HepG2 (cell line): ENCODE data around the gene TELO2.

Experiments
- ARNTL ChIP-seq: sonication (generic); formaldehyde crosslinking; IDR thresholded peaks from 2 replicates; pipeline ENCODE4 v1.4.0; 2020; ENCODE audit warnings: mild to moderate bottlenecking, missing genetic modification reagents
- JUND ChIP-seq: sonication (generic); formaldehyde crosslinking; IDR thresholded peaks from 2 replicates; pipeline ENCODE4 v1.8.0; 2022; ENCODE audit warnings: mild to moderate bottlenecking, missing genetic modification reagents
- NFE2L1 ChIP-seq: sonication (generic); formaldehyde crosslinking; IDR thresholded peaks from 2 replicates; pipeline ENCODE4 v1.4.0; 2020; ENCODE audit warnings: missing genetic modification reagents, mild to moderate bottlenecking, borderline replicate concordance
- NFYC ChIP-seq: IDR thresholded peaks from 2 replicates; pipeline ENCODE4 v1.6.1; 2016; ENCODE audit warnings: missing genetic modification reagents, missing compliant biosample characterization
- POLR2AphosphoS5 ChIP-seq: IDR thresholded peaks from 2 replicates; pipeline ENCODE4 v1.6.1; 2012; ENCODE audit warnings: low read depth, low read length
- SP1 ChIP-seq, 2 experiments: fragments of 450-650 bp in 1 of 2; sonication (generic) in 1 of 2; formaldehyde crosslinking in 1 of 2; IDR thresholded peaks; 2 replicates each; pipeline versions ENCODE4 v1.4.0 to v1.6.1; 2016 to 2020; ENCODE audit warnings: missing genetic modification reagents in 1 of 2
- ZBTB1 ChIP-seq: sonication (generic); formaldehyde crosslinking; IDR thresholded peaks from 2 replicates; pipeline ENCODE4 v1.4.0; 2020; ENCODE audit warnings: missing genetic modification reagents, borderline replicate concordance
- ZBTB21 ChIP-seq: sonication (generic); formaldehyde crosslinking; IDR thresholded peaks from 2 replicates; pipeline ENCODE4 v1.4.0; 2020; ENCODE audit warnings: missing genetic modification reagents
- ZBTB7A ChIP-seq: sonication (generic); formaldehyde crosslinking; IDR thresholded peaks from 2 replicates; pipeline ENCODE4 v1.8.0; 2022; ENCODE audit warnings: mild to moderate bottlenecking, missing genetic modification reagents
- ZNF274 ChIP-seq: sonication (generic); formaldehyde crosslinking; IDR thresholded peaks from 2 replicates; pipeline ENCODE4 v1.5.1; 2020; ENCODE audit warnings: mild to moderate bottlenecking, missing genetic modification reagents
- ZNF816 ChIP-seq: sonication (generic); formaldehyde crosslinking; IDR thresholded peaks from 2 replicates; pipeline ENCODE4 v1.8.0; 2022; ENCODE audit warnings: missing genetic modification reagents, mild to moderate bottlenecking, borderline replicate concordance
- TF ChIP-seq, protein P1 (sequence below): IDR thresholded peaks from 2 replicates; pipeline ENCODE4 v1.6.1; 2012; ENCODE audit warnings: low read length, improper control_type of control experiment

DNA sequence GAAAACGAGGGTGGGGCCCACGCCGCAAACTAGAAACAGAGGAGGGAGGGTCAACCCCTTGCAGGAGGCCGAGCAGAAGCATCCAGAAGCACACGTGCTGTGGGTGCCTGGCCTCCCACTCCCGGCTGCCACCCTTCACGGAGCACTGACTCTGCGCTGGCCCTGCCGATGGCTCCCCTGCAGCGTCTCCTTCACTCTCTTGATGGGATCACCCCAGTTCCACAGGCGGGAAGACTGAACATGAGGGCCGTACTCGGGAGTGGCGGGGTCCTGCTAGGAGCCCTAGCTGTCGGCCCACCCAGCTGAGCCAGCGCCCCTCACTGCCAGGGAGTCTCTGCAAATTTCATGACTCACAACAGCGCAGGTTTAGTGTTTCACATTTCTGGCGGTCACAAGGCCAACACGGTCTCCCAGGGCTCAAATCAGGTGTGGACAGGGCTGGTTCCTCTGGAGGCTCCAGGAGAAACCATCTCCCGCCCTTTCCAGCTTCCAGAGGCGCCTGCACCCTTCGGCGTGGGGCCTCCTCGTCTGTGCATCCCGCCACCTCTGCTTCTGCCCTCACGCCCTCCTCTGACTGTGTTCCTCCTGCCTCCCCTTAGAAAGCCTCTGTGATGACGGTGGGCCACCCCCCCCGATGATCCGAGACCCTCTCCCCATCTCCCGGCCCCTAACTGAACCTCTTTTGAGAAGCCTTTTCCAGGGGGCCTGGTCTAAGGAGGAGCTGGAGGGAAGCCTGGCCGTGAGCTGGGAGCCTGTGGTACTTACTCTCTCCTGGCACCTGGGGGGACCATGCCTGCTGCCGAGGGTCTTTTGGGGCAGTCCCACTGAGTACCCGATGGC lies 6.4 kb upstream of the TELO2 start:
- TF ChIP-seq ZNF274 (CRISPR knock-in tag) (no peak), POLR2AphosphoS5 (no peak), ZBTB7A (CRISPR knock-in tag) (no peak), ARNTL (CRISPR knock-in tag) (no peak), ZBTB21 (CRISPR knock-in tag) (no peak), NFYC (CRISPR knock-in tag) (no peak), NFE2L1 (no peak), SP1 (IDR thresholded peaks at IDR 0.05) (no peak), SP1 (CRISPR knock-in tag; IDR thresholded peaks at IDR 0.05) (no peak), ZNF816 (CRISPR knock-in tag) (no peak), JUND (CRISPR knock-in tag) (no peak), ZBTB1 (no peak)
- TF ChIP-seq, protein P1, sequence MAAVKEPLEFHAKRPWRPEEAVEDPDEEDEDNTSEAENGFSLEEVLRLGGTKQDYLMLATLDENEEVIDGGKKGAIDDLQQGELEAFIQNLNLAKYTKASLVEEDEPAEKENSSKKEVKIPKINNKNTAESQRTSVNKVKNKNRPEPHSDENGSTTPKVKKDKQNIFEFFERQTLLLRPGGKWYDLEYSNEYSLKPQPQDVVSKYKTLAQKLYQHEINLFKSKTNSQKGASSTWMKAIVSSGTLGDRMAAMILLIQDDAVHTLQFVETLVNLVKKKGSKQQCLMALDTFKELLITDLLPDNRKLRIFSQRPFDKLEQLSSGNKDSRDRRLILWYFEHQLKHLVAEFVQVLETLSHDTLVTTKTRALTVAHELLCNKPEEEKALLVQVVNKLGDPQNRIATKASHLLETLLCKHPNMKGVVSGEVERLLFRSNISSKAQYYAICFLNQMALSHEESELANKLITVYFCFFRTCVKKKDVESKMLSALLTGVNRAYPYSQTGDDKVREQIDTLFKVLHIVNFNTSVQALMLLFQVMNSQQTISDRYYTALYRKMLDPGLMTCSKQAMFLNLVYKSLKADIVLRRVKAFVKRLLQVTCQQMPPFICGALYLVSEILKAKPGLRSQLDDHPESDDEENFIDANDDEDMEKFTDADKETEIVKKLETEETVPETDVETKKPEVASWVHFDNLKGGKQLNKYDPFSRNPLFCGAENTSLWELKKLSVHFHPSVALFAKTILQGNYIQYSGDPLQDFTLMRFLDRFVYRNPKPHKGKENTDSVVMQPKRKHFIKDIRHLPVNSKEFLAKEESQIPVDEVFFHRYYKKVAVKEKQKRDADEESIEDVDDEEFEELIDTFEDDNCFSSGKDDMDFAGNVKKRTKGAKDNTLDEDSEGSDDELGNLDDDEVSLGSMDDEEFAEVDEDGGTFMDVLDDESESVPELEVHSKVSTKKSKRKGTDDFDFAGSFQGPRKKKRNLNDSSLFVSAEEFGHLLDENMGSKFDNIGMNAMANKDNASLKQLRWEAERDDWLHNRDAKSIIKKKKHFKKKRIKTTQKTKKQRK: no peak
